CD4-positive, alpha-beta T cell treated with Interleukin-17A for 1 hour (primary cell): Measurements from ENCODE around the gene PDIA5.
"Not testable (repeated sequence)": the region's sequence is repeated elsewhere in the genome, so short reads cannot be mapped to it uniquely, and the experiment has no call there.

Experiments used
- DNase-seq: peaks from one replicate; pipeline ENCODE4 v3.0.0-alpha.2; 2020

PDIA5 gene

GRCh38 chr3:123151853-123152420, 85.1 kb downstream of the PDIA5 start:
- not testable (repeated sequence) for DNase-seq

GRCh38 chr3:123152687-123153086, 85.9 kb downstream of the PDIA5 start:
- no peak for DNase-seq

- DNase-seq: no peak
These were observed 86.5 kb downstream of the PDIA5 start for GRCh38 chr3:123153125-123154019.

GRCh38 chr3:123154020-123154985, 87.5 kb downstream of the PDIA5 start:
- DNase-seq: no peak

- DNase-seq: no peak
These were observed 88.7 kb downstream of the PDIA5 start for GRCh38 chr3:123155471-123156011.

GRCh38 chr3:123156276-123156995, 89.6 kb downstream of the PDIA5 start:
- no peak for DNase-seq

- DNase-seq: no peak
These were observed 90.4 kb downstream of the PDIA5 start for GRCh38 chr3:123157209-123157597.

GRCh38 chr3:123157598-123158287, 90.9 kb downstream of the PDIA5 start:
- DNase-seq: no peak

- no peak for DNase-seq
These were observed 91.5 kb downstream of the PDIA5 start for GRCh38 chr3:123158330-123158729.

- no peak for DNase-seq
These were observed 92.1 kb downstream of the PDIA5 start for GRCh38 chr3:123158899-123159390.

GRCh38 chr3:123159926-123160635, 93.3 kb downstream of the PDIA5 start:
- no peak for DNase-seq

- DNase-seq: no peak
These were observed 94.3 kb downstream of the PDIA5 start for GRCh38 chr3:123161167-123161566.

GRCh38 chr3:123163141-123163540, 96.3 kb downstream of the PDIA5 start:
- no peak for DNase-seq

GRCh38 chr3:123165163-123165562, 98.3 kb downstream of the PDIA5 start:
- no peak for DNase-seq

- DNase-seq: no peak
These were observed 100.9 kb downstream of the PDIA5 start for GRCh38 chr3:123167686-123168085.

- no peak for DNase-seq
These were observed 101.3 kb downstream of the PDIA5 start for GRCh38 chr3:123168122-123168521.

GRCh38 chr3:123168605-123169004, 101.8 kb downstream of the PDIA5 start:
- no peak for DNase-seq

- DNase-seq: no peak
These were observed 102.7 kb downstream of the PDIA5 start for GRCh38 chr3:123169492-123169929.

- no peak for DNase-seq
These were observed 103.1 kb downstream of the PDIA5 start for GRCh38 chr3:123169930-123170329.

GRCh38 chr3:123180791-123181190, 114.0 kb downstream of the PDIA5 start:
- DNase-seq: no peak

- no peak for DNase-seq
These were observed 119.9 kb downstream of the PDIA5 start for GRCh38 chr3:123186695-123187094.
